ENCODE measurements around the gene CSE1L. TPM values are rescaled to one million over a fixed set of nuclear protein-coding genes. Genes with fewer than 3 reads are reported as not detected.

CSE1L gene
- total RNA-seq, 1 experiment from 2014 or later: 246 TPM

GRCh38 chr20:49030954-49031619, 15.0 kb upstream of the CSE1L start:
- Mint-ChIP-seq H3K27ac (no peak overlapping the region), H3K4me1 (peaks cover 4 to 8% of the 10 kb centered on the region in 2 experiments; a peak in 3 of 4 replicates)
- H3K23ac ChIP-seq (ENCODE audit: insufficient read length, low read depth, low read length): no peak overlapping the region

More at GRCh38 chr20:49030954-49031619, 15.0 kb upstream of the CSE1L start:
- Histone ChIP-seq H3K27me3 (ENCODE audit: insufficient read depth, low read length) (no peaks in the 10 kb centered on the region), H4K20me1 (ENCODE audit: control insufficient read depth, insufficient read depth, insufficient read length) (no peaks in the 10 kb centered on the region), H3K79me2 (ENCODE audit: insufficient read depth, low read length) (no peaks in the 10 kb centered on the region), H3K4ac (ENCODE audit: low read depth, low read length) (no peak overlapping the region), H4K5ac (ENCODE audit: insufficient read length, low read depth, low read length) (no peak overlapping the region), H3K79me1 (ENCODE audit: insufficient read depth, low read depth, low read length, poor library complexity, severe bottlenecking) (no peaks in the 10 kb centered on the region), H2BK120ac (ENCODE audit: low read depth, low read length, poor library complexity, severe bottlenecking) (no peak overlapping the region), H2AFZ (ENCODE audit: low read length) (no peak overlapping the region), H2BK12ac (ENCODE audit: insufficient read length, low read depth, low read length) (no peak overlapping the region), H3K14ac (ENCODE audit: insufficient read depth, low read length) (no peak overlapping the region), H2AK5ac (ENCODE audit: insufficient read length, low read length) (no peak overlapping the region), H3K9me3 (ENCODE audit: control insufficient read depth, low read depth, low read length) (no peaks in the 10 kb centered on the region), H3K27ac (ENCODE audit: insufficient read length, low read depth, low read length) (no peak overlapping the region), H2BK15ac (ENCODE audit: low read depth, low read length) (no peak overlapping the region), H3K4me2 (ENCODE audit: insufficient read depth, insufficient read length, low read length) (no peak overlapping the region), H2BK20ac (ENCODE audit: low read depth, low read length, poor library complexity, severe bottlenecking) (no peak overlapping the region), H4K8ac (replicated peaks; ENCODE audit: insufficient read length, low read depth, low read length) (no peak overlapping the region), H3K23me2 (ENCODE audit: insufficient read length, low read depth, low read length, poor library complexity, severe bottlenecking) (no peaks in the 10 kb centered on the region), H3K9ac (ENCODE audit: extremely low read depth, insufficient read length, low read length) (no peak overlapping the region), H2BK5ac (ENCODE audit: insufficient read length, low read length) (no peak overlapping the region), H3T11ph (ENCODE audit: low read length) (no peak overlapping the region), H3K18ac (ENCODE audit: insufficient read length, low read depth, low read length) (no peak overlapping the region), H3K4me1 (ENCODE audit: insufficient read depth, low read length) (no peaks in the 10 kb centered on the region), H4K91ac (ENCODE audit: insufficient read length, low read depth, low read length) (no peak overlapping the region), H3K56ac (ENCODE audit: insufficient read length, low read depth, low read length) (no peak overlapping the region)
- no peak overlapping the region for H3K4me3 Mint-ChIP-seq
- H3K27me3 Mint-ChIP-seq (ENCODE audit: low read depth): no peaks in the 10 kb centered on the region
- H3K36me3 Mint-ChIP-seq (ENCODE audit: insufficient read depth in 1 of 3, low read depth in 3 of 3): peaks cover 2 to 42% (median 27%) of the 10 kb centered on the region in 3 experiments; a peak in 6 of 7 replicates
- DNase-seq: no peak
- H3K9me3 Mint-ChIP-seq: no peaks in the 10 kb centered on the region
- no CpG with 5 or more reads among the region's 6 CpGs for WGBS (ENCODE audit: extremely low coverage, insufficient read length, low lambda C conversion rate)
- no peak for TF ChIP-seq CTCF (conservative IDR thresholded peaks at IDR 0.05)

Measured in H9 (cell line).